SK-N-SH (cell line): ENCODE measurements around the gene MBNL2. TPM values are rescaled to one million over a fixed set of nuclear protein-coding genes. Genes with fewer than 3 reads are reported as not detected.

Experiments
- CTCF ChIA-PET: fragments of 300-600, 350-600 bp; formaldehyde crosslinking; extraction: SDS; loops from one replicate; lab custom pipeline; 2021; lab: Yijun Ruan, JAX
- POLR2A ChIA-PET: fragments of 350-600 bp; sonication (Branson Sonifier 250); formaldehyde crosslinking; extraction: SDS; loops from one replicate; lab custom pipeline; 2020; ENCODE audit warnings: antibody characterized with exemption, inconsistent platforms; lab: Yijun Ruan, JAX
- DNase-seq: peaks from one replicate; pipeline ENCODE4 v3.0.0; 2012
- H2AFZ ChIP-seq: fragments of 200-600 bp; sonication (generic); 2 replicates; pipeline ENCODE4 v1.8.1; 2016; ENCODE audit warnings: antibody characterized with exemption, mild to moderate bottlenecking, low read depth
- H3F3A ChIP-seq: fragments of 200-600 bp; sonication (generic); replicated peaks from 2 replicates; pipeline ENCODE3; 2016; ENCODE audit warnings: antibody characterized with exemption, mild to moderate bottlenecking; ENCODE audit not compliant: insufficient read depth
- H3K27ac ChIP-seq, 2 experiments: fragments of 200-500 bp in 1 of 2; fragments of 200-600 bp in 1 of 2; sonication (Bioruptor generic) in 1 of 2; sonication (generic), shearing (Covaris generic) in 1 of 2; 2 replicates each; pipeline versions ENCODE4 v1.5.1 to v1.6.1; 2014 to 2016; ENCODE audit warnings: low read depth in 2 of 2, inconsistent platforms in 1 of 2, low read length in 1 of 2, mild to moderate bottlenecking in 1 of 2, mixed read lengths in 1 of 2
- H3K27me3 ChIP-seq: fragments of 200-600 bp; sonication (generic), shearing (Covaris generic); 2 replicates; pipeline ENCODE4 v1.6.1; 2016; ENCODE audit warnings: mixed run types; ENCODE audit not compliant: insufficient read depth
- H3K36me3 ChIP-seq, 2 experiments: fragments of 200-500 bp in 1 of 2; fragments of 200-600 bp in 1 of 2; sonication (Bioruptor generic) in 1 of 2; sonication (generic) in 1 of 2; replicated peaks in 1 of 2; 2 replicates each; pipeline versions ENCODE3 to v1.5.1; 2014 to 2016; ENCODE audit warnings: low read length in 1 of 2, mild to moderate bottlenecking in 1 of 2; ENCODE audit not compliant: insufficient read depth in 2 of 2, control insufficient read depth in 1 of 2
- H3K4me1 ChIP-seq, 2 experiments: fragments of 200-500 bp in 1 of 2; fragments of 200-600 bp in 1 of 2; sonication (Bioruptor generic) in 1 of 2; sonication (generic), shearing (Covaris generic) in 1 of 2; 2 replicates each; pipeline versions ENCODE4 v1.5.1 to v1.6.1; 2014 to 2016; ENCODE audit warnings: low read depth in 1 of 2, low read length in 1 of 2, mixed run types in 1 of 2; ENCODE audit not compliant: insufficient read depth in 2 of 2, control insufficient read depth in 1 of 2
- H3K4me2 ChIP-seq: fragments of 200-600 bp; sonication (generic), shearing (Covaris generic); 2 replicates; pipeline ENCODE4 v1.6.1; 2017; ENCODE audit warnings: mixed run types
- H3K4me3 ChIP-seq, 2 experiments: fragments of 200-500 bp in 1 of 2; fragments of 200-600 bp in 1 of 2; sonication (Bioruptor generic) in 1 of 2; sonication (generic), shearing (Covaris generic) in 1 of 2; 2 replicates each; pipeline versions ENCODE4 v1.5.1 to v1.8.1; 2014 to 2016; ENCODE audit warnings: low read depth in 2 of 2, inconsistent platforms in 1 of 2, low read length in 1 of 2, mild to moderate bottlenecking in 1 of 2, mixed read lengths in 1 of 2, moderate library complexity in 1 of 2
- H3K79me2 ChIP-seq: fragments of 200-600 bp; sonication (generic); 2 replicates; pipeline ENCODE4 v1.8.1; 2017; ENCODE audit warnings: mild to moderate bottlenecking; ENCODE audit not compliant: insufficient read depth
- H3K9ac ChIP-seq: fragments of 200-600 bp; sonication (generic); 2 replicates; pipeline ENCODE4 v1.6.1; 2017; ENCODE audit warnings: mixed run types
- H3K9me2 ChIP-seq: fragments of 200-600 bp; sonication (generic); 2 replicates; pipeline ENCODE4 v1.6.1; 2017; ENCODE audit warnings: mixed run types
- H3K9me3 ChIP-seq: fragments of 200-600 bp; sonication (generic); 2 replicates; pipeline ENCODE4 v1.6.1; 2017; ENCODE audit warnings: mixed run types, mild to moderate bottlenecking, moderate library complexity
- H4K20me1 ChIP-seq: fragments of 200-600 bp; sonication (generic); 2 replicates; pipeline ENCODE4 v1.6.1; 2017; ENCODE audit warnings: mild to moderate bottlenecking, mixed run types; ENCODE audit not compliant: insufficient read depth
- CHD2 ChIP-seq: fragments of 150-350 bp; IDR thresholded peaks from 2 replicates; pipeline ENCODE4 v1.6.1; 2018; ENCODE audit warnings: low read length; ENCODE audit not compliant: partially characterized antibody
- EP300 ChIP-seq, 2 experiments: IDR thresholded peaks; 2 replicates each; pipeline versions ENCODE4 v1.4.0 to v1.6.1; 2012; ENCODE audit warnings: borderline replicate concordance in 1 of 2, low read depth in 1 of 2, low read length in 1 of 2
- FOSL2 ChIP-seq: IDR thresholded peaks from 2 replicates; pipeline ENCODE4 v1.4.0; 2012; ENCODE audit warnings: low read depth, mild to moderate bottlenecking, moderate library complexity, borderline replicate concordance
- FOXJ3 ChIP-seq: sonication (generic); formaldehyde crosslinking; IDR thresholded peaks from 2 replicates; pipeline ENCODE4 v1.5.1; 2020; ENCODE audit warnings: mild to moderate bottlenecking, missing genetic modification reagents
- FOXM1 ChIP-seq: IDR thresholded peaks from 2 replicates; pipeline ENCODE4 v1.4.0; 2012; ENCODE audit warnings: low read depth, mild to moderate bottlenecking
- GATA2 ChIP-seq: sonication (generic); formaldehyde crosslinking; IDR thresholded peaks from 2 replicates; pipeline ENCODE4 v1.5.0; 2020; ENCODE audit warnings: mild to moderate bottlenecking, missing genetic modification reagents
- JUND ChIP-seq: IDR thresholded peaks from 2 replicates; pipeline ENCODE4 v1.4.0; 2012
- MEF2A ChIP-seq: IDR thresholded peaks from 2 replicates; pipeline ENCODE4 v1.4.0; 2012; ENCODE audit warnings: low read depth, borderline replicate concordance
- MXI1 ChIP-seq: IDR thresholded peaks from 2 replicates; pipeline ENCODE4 v1.6.1; 2012; ENCODE audit warnings: mild to moderate bottlenecking, low read depth, low read length, improper control_type of control experiment
- NFIC ChIP-seq: IDR thresholded peaks from 2 replicates; pipeline ENCODE4 v1.4.0; 2012; ENCODE audit warnings: borderline replicate concordance
- NRF1 ChIP-seq: IDR thresholded peaks from 2 replicates; pipeline ENCODE4 v1.6.1; 2012; ENCODE audit warnings: low read depth, mild to moderate bottlenecking, low read length
- RAD21 ChIP-seq: IDR thresholded peaks from 2 replicates; pipeline ENCODE4 v1.6.1; 2012; ENCODE audit warnings: mild to moderate bottlenecking, low read length
- RCOR1 ChIP-seq: fragments of 150-350 bp; IDR thresholded peaks from 2 replicates; pipeline ENCODE4 v1.6.1; 2017; ENCODE audit warnings: antibody characterized with exemption, low read length
- RFX5 ChIP-seq: IDR thresholded peaks from 2 replicates; pipeline ENCODE4 v1.6.1; 2012; ENCODE audit warnings: mild to moderate bottlenecking, improper control_type of control experiment, low read length
- SIN3A ChIP-seq: IDR thresholded peaks from 2 replicates; pipeline ENCODE4 v1.6.1; 2012; ENCODE audit warnings: low read depth, mild to moderate bottlenecking, low read length, moderate library complexity, borderline replicate concordance
- SMC3 ChIP-seq: IDR thresholded peaks from 2 replicates; pipeline ENCODE4 v1.6.1; 2012; ENCODE audit warnings: low read depth, low read length, improper control_type of control experiment
- TAF1 ChIP-seq: IDR thresholded peaks from 2 replicates; pipeline ENCODE4 v1.6.1; 2012; ENCODE audit warnings: low read depth, mild to moderate bottlenecking, low read length, moderate library complexity, borderline replicate concordance
- TEAD4 ChIP-seq: IDR thresholded peaks from 2 replicates; pipeline ENCODE4 v1.4.0; 2012; ENCODE audit warnings: mild to moderate bottlenecking, borderline replicate concordance; ENCODE audit not compliant: insufficient read depth
- YY1 ChIP-seq: IDR thresholded peaks from 2 replicates; pipeline ENCODE4 v1.4.0; 2012; ENCODE audit warnings: low read depth, mild to moderate bottlenecking
- WGBS: methylation state at CpG from one replicate; pipeline ENCODE4 v1.1.6; 2017; ENCODE audit warnings: low lambda C conversion rate; 5-methylcytosine and 5-hydroxymethylcytosine counted together
- polyA plus RNA-seq, 3 experiments: library from polyadenylated mRNA; depleted of rRNA; stranded (reverse); fragments of >200 nt; gene quantifications; 2 replicates each; pipeline ENCODE4 v1.2.3, GENCODE V29; 2012
- TF ChIP-seq, protein P1 (sequence below): IDR thresholded peaks from 2 replicates; pipeline ENCODE4 v1.6.1; 2012; ENCODE audit warnings: mild to moderate bottlenecking, low read depth, low read length, moderate library complexity
- TF ChIP-seq, protein P2 (sequence below): IDR thresholded peaks from 2 replicates; pipeline ENCODE4; 2012
- TF ChIP-seq, protein P3 (sequence below): fragments of 200-600 bp; sonication (generic); IDR thresholded peaks from 2 replicates; pipeline ENCODE4 v1.6.1; 2017; ENCODE audit warnings: antibody characterized with exemption, mild to moderate bottlenecking, moderate library complexity
- TF ChIP-seq, protein P4 (sequence below): IDR thresholded peaks from 2 replicates; pipeline ENCODE4 v1.4.0; 2012; ENCODE audit warnings: low read depth

The MBNL2 gene
- polyA plus RNA-seq, 1 of the 3 experiments (the other 2 are of a cell fraction): 24.5 TPM

DNA sequence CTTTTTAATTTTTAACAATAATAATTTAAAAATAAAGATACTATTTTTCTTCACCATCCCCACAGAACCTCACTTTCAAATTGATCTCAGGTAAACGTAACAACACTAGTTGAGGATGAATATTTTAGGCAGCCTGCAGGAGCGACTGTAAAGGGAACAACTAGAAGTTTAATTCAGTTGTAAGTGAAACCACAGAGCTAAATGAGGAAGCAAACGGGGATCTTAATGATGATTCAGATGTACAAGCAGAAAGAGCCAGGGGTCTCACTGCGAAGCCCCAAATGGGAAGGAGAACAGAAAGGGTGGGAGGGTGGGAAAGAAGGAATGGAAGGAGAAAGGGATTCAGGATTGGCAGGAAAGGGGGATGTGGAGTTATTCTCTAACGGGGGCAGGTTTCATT lies 157.3 kb downstream of the MBNL2 start:
- Histone ChIP-seq H3K27me3 (no peaks in the 10 kb centered on the region), H3K27ac (no peak overlapping the region), H3K9ac (no peak overlapping the region), H3K79me2 (peaks cover 25% of the 10 kb centered on the region; the same call in 1 of the 2 replicates), H3K4me1 (no peaks in the 10 kb centered on the region; a peak in 1 of 4 replicates), H3K4me3 (no peak overlapping the region), H2AFZ (no peak overlapping the region), H3K36me3 (peaks cover 51 to 76% of the 10 kb centered on the region in 2 experiments), H3K9me2 (no peaks in the 10 kb centered on the region)
- DNase-seq: no peak
- POLR2A ChIA-PET: no interaction called here
- 95% methylated on average over 5 of the region's 5 CpGs for WGBS
- TF ChIP-seq NRF1: no peak
- TF ChIP-seq TEAD4: no peak
- no peak for TF ChIP-seq JUND
- TF ChIP-seq TAF1: no peak
- no peak for TF ChIP-seq FOXM1
- TF ChIP-seq RAD21: no peak
- TF ChIP-seq, protein P1, sequence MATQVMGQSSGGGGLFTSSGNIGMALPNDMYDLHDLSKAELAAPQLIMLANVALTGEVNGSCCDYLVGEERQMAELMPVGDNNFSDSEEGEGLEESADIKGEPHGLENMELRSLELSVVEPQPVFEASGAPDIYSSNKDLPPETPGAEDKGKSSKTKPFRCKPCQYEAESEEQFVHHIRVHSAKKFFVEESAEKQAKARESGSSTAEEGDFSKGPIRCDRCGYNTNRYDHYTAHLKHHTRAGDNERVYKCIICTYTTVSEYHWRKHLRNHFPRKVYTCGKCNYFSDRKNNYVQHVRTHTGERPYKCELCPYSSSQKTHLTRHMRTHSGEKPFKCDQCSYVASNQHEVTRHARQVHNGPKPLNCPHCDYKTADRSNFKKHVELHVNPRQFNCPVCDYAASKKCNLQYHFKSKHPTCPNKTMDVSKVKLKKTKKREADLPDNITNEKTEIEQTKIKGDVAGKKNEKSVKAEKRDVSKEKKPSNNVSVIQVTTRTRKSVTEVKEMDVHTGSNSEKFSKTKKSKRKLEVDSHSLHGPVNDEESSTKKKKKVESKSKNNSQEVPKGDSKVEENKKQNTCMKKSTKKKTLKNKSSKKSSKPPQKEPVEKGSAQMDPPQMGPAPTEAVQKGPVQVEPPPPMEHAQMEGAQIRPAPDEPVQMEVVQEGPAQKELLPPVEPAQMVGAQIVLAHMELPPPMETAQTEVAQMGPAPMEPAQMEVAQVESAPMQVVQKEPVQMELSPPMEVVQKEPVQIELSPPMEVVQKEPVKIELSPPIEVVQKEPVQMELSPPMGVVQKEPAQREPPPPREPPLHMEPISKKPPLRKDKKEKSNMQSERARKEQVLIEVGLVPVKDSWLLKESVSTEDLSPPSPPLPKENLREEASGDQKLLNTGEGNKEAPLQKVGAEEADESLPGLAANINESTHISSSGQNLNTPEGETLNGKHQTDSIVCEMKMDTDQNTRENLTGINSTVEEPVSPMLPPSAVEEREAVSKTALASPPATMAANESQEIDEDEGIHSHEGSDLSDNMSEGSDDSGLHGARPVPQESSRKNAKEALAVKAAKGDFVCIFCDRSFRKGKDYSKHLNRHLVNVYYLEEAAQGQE: no peak
- TF ChIP-seq, all 33 proteins: peak for 0
- Histone ChIP-seq H3K9me3 (no peaks in the 10 kb centered on the region), H4K20me1 (0 out of 2 replicates have a peak, but pooled peaks cover 3% of the 10 kb centered on the region), H3F3A (peaks cover 23% of the 10 kb centered on the region), H3K4me2 (no peak overlapping the region)
- CTCF ChIA-PET: interaction anchor here (0.6 kb wide), 1 partner anchor 214 kb away, joined by 3 read pairs; no protein-coding TSS in a partner anchor

DNA sequence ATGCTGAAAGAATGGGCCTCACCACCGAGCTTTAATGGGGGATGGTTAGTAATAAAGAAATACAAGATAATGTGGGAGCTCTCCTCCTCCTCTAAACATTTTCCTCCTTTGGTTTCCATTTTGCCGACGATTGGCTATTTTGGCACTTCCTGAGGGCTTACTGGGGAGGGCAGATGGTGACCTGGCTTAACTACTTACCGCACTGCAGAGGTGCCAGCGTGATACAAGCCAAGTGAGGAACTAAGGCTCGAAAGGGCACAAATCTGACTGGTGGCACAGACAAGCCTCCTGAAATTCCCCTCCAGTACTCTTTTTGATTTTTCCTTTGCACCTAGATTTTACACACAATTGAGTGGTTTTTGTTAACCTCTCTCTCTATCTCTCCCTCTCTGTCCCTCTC lies 158.6 kb downstream of the MBNL2 start:
- H3K4me3 ChIP-seq: no peak overlapping the region
- H3K9me2 ChIP-seq: no peaks in the 10 kb centered on the region
- DNase-seq: no peak
- peaks cover 27% of the 10 kb centered on the region for H3F3A ChIP-seq
- no peaks in the 10 kb centered on the region for H3K9me3 ChIP-seq
- ChIA-PET CTCF (no interaction called here), POLR2A (no interaction called here)
- 97% methylated on average over 6 of the region's 6 CpGs for WGBS
- H2AFZ ChIP-seq: no peak overlapping the region
- no peak overlapping the region for H3K27ac ChIP-seq
- H3K4me1 ChIP-seq: peaks cover 0 to 4% of the 10 kb centered on the region in 2 experiments; a peak in 2 of 4 replicates
- peaks cover 13% of the 10 kb centered on the region; the same call in 1 of the 2 replicates for H3K79me2 ChIP-seq
- H3K27me3 ChIP-seq: no peaks in the 10 kb centered on the region
- H3K9ac ChIP-seq: no peak overlapping the region
- H3K36me3 ChIP-seq: peaks cover 47 to 64% of the 10 kb centered on the region in 2 experiments
- 0 out of 2 replicates have a peak, but pooled peaks cover under 1% of the 10 kb centered on the region for H4K20me1 ChIP-seq
- no peak overlapping the region for H3K4me2 ChIP-seq
- no peak for TF ChIP-seq NFIC
- TF ChIP-seq SIN3A: no peak
- no peak for TF ChIP-seq TEAD4
- TF ChIP-seq RCOR1: no peak
- no peak for TF ChIP-seq GATA2
- no peak for TF ChIP-seq RAD21
- TF ChIP-seq, protein P2, sequence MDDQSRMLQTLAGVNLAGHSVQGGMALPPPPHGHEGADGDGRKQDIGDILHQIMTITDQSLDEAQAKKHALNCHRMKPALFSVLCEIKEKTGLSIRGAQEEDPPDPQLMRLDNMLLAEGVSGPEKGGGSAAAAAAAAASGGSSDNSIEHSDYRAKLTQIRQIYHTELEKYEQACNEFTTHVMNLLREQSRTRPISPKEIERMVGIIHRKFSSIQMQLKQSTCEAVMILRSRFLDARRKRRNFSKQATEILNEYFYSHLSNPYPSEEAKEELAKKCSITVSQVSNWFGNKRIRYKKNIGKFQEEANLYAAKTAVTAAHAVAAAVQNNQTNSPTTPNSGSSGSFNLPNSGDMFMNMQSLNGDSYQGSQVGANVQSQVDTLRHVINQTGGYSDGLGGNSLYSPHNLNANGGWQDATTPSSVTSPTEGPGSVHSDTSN: no peak
- TF ChIP-seq MXI1: no peak
- TF ChIP-seq FOSL2: no peak
- TF ChIP-seq, protein P3, sequence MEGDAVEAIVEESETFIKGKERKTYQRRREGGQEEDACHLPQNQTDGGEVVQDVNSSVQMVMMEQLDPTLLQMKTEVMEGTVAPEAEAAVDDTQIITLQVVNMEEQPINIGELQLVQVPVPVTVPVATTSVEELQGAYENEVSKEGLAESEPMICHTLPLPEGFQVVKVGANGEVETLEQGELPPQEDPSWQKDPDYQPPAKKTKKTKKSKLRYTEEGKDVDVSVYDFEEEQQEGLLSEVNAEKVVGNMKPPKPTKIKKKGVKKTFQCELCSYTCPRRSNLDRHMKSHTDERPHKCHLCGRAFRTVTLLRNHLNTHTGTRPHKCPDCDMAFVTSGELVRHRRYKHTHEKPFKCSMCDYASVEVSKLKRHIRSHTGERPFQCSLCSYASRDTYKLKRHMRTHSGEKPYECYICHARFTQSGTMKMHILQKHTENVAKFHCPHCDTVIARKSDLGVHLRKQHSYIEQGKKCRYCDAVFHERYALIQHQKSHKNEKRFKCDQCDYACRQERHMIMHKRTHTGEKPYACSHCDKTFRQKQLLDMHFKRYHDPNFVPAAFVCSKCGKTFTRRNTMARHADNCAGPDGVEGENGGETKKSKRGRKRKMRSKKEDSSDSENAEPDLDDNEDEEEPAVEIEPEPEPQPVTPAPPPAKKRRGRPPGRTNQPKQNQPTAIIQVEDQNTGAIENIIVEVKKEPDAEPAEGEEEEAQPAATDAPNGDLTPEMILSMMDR: no peak
- no peak for TF ChIP-seq CHD2
- no peak for TF ChIP-seq RFX5
- TF ChIP-seq EP300 (IDR thresholded peaks at IDR 0.05; ENCODE audit: borderline replicate concordance in 1 of 2, low read depth in 1 of 2, low read length in 1 of 2): no peak
- no peak for TF ChIP-seq MEF2A
- TF ChIP-seq, protein P4, sequence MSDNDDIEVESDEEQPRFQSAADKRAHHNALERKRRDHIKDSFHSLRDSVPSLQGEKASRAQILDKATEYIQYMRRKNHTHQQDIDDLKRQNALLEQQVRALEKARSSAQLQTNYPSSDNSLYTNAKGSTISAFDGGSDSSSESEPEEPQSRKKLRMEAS: no peak
- no peak for TF ChIP-seq YY1
- no peak for TF ChIP-seq SMC3
- TF ChIP-seq TAF1: no peak
- no peak for TF ChIP-seq FOXJ3
